Hepatocyte (in vitro differentiated cells): ENCODE data around the gene HERC2. TPM values are rescaled to one million over a fixed set of nuclear protein-coding genes. Genes with fewer than 3 reads are reported as not detected.
"Not testable (repeated sequence)": the region's sequence is repeated elsewhere in the genome, so short reads cannot be mapped to it uniquely, and the experiment has no call there.

Source experiments
- DNase-seq: peaks from one replicate; pipeline ENCODE4 v3.0.0-alpha.2; 2016; ENCODE audit warnings: low spot score
- H2AFZ ChIP-seq: fragments of 200-600 bp; sonication (generic); 2 replicates; pipeline ENCODE4 v1.6.0; 2016; ENCODE audit warnings: antibody characterized with exemption, mild to moderate bottlenecking
- H3K27ac ChIP-seq: fragments of 200-600 bp; sonication (generic); 2 replicates; pipeline ENCODE4 v1.5.1; 2016; ENCODE audit warnings: mild to moderate bottlenecking
- H3K27me3 ChIP-seq: fragments of 200-600 bp; sonication (generic); 2 replicates; pipeline ENCODE4 v1.6.1; 2016
- H3K36me3 ChIP-seq: fragments of 200-600 bp; sonication (generic); replicated peaks from 2 replicates; pipeline ENCODE4 v1.5.1; 2016; ENCODE audit warnings: low read depth; ENCODE audit not compliant: insufficient read depth
- H3K4me1 ChIP-seq: fragments of 200-600 bp; sonication (generic); 2 replicates; pipeline ENCODE4 v1.5.1; 2016; ENCODE audit warnings: mild to moderate bottlenecking, moderate library complexity; ENCODE audit not compliant: insufficient read depth
- H3K4me2 ChIP-seq: fragments of 200-600 bp; sonication (generic); 2 replicates; pipeline ENCODE4 v1.6.0; 2016
- H3K4me3 ChIP-seq: fragments of 200-600 bp; sonication (generic); 2 replicates; pipeline ENCODE4 v1.5.1; 2016; ENCODE audit warnings: mild to moderate bottlenecking
- H3K79me2 ChIP-seq: fragments of 200-600 bp; sonication (generic); 2 replicates; pipeline ENCODE4 v1.6.0; 2017; ENCODE audit warnings: mild to moderate bottlenecking
- H3K9me2 ChIP-seq: fragments of 200-600 bp; sonication (generic); replicated peaks from 2 replicates; pipeline ENCODE4 v1.6.0; 2017; ENCODE audit warnings: mild to moderate bottlenecking; ENCODE audit not compliant: insufficient read depth
- H3K9me3 ChIP-seq: fragments of 200-600 bp; sonication (generic); 2 replicates; pipeline ENCODE4 v1.5.1; 2016; ENCODE audit warnings: low read depth, mild to moderate bottlenecking
- H4K20me1 ChIP-seq: fragments of 200-600 bp; sonication (generic); 2 replicates; pipeline ENCODE4 v1.6.0; 2016; ENCODE audit warnings: mild to moderate bottlenecking; ENCODE audit not compliant: insufficient read depth, poor library complexity, severe bottlenecking
- WGBS: methylation state at CpG from one replicate; pipeline ENCODE4 v1.1.6; 2016; ENCODE audit warnings: low lambda C conversion rate; ENCODE audit errors: missing lambda C conversion rate; 5-methylcytosine and 5-hydroxymethylcytosine counted together
- polyA plus RNA-seq: library from polyadenylated mRNA; unstranded; fragments of >200 nt; fragmentation: Nextera tagmentation; extraction: Ambion mirVana; gene quantifications from 2 replicates; pipeline ENCODE4 v1.2.1, GENCODE V29; 2016
- total RNA-seq: library from RNA; depleted of rRNA; stranded (reverse); fragments of >200 nt; gene quantifications from 2 replicates; pipeline ENCODE4 v1.2.3, GENCODE V29; 2014

HERC2 gene
- total and polyA plus RNA-seq, 2 experiments from 2014 or later: 30.2 to 57.4 TPM

- not testable (repeated sequence) for H3K4me1 ChIP-seq, H3K4me2 ChIP-seq, H3K36me3 ChIP-seq, H3K9me2 ChIP-seq, H3K4me3 ChIP-seq, H2AFZ ChIP-seq, H4K20me1 ChIP-seq, H3K9me3 ChIP-seq, H3K27me3 ChIP-seq, DNase-seq, H3K27ac ChIP-seq
- peaks cover 23% of the 10 kb centered on the region for H3K79me2 ChIP-seq
- 90% methylated on average over 10 of the region's 11 CpGs for WGBS
These were observed 11.5 kb downstream of the HERC2 start for GRCh38 chr15:28310454-28310853.

- H4K20me1 ChIP-seq, H3K27ac ChIP-seq, H3K36me3 ChIP-seq, H3K9me3 ChIP-seq, H3K27me3 ChIP-seq, H3K4me1 ChIP-seq, H2AFZ ChIP-seq, H3K4me3 ChIP-seq, H3K4me2 ChIP-seq, DNase-seq, H3K9me2 ChIP-seq: not testable (repeated sequence)
- WGBS: 100% methylated on average over 5 of the region's 5 CpGs
- H3K79me2 ChIP-seq: peaks cover 10% of the 10 kb centered on the region
These were observed 13.3 kb downstream of the HERC2 start for GRCh38 chr15:28308718-28309117.

- H3K27ac ChIP-seq, DNase-seq, H3K9me2 ChIP-seq, H3K27me3 ChIP-seq, H3K4me2 ChIP-seq, H2AFZ ChIP-seq, H3K79me2 ChIP-seq, H3K36me3 ChIP-seq, H3K4me1 ChIP-seq, H3K4me3 ChIP-seq, H4K20me1 ChIP-seq, H3K9me3 ChIP-seq: not testable (repeated sequence)
- 87% methylated on average over 2 of the region's 2 CpGs for WGBS
These were observed 16.3 kb downstream of the HERC2 start for GRCh38 chr15:28305700-28306099.

- H3K9me3 ChIP-seq, H4K20me1 ChIP-seq, H3K36me3 ChIP-seq, H3K79me2 ChIP-seq, DNase-seq, H3K4me1 ChIP-seq, H2AFZ ChIP-seq, H3K9me2 ChIP-seq, H3K4me2 ChIP-seq, H3K27ac ChIP-seq, H3K27me3 ChIP-seq, H3K4me3 ChIP-seq: not testable (repeated sequence)
- 83% methylated on average over 3 of the region's 3 CpGs for WGBS
These were observed 24.5 kb downstream of the HERC2 start for GRCh38 chr15:28297434-28297833.

- not testable (repeated sequence) for H3K4me3 ChIP-seq, H3K4me2 ChIP-seq, H3K79me2 ChIP-seq, H3K9me2 ChIP-seq, H3K27ac ChIP-seq, H3K9me3 ChIP-seq, H3K4me1 ChIP-seq, H3K27me3 ChIP-seq, H2AFZ ChIP-seq, H4K20me1 ChIP-seq, DNase-seq, H3K36me3 ChIP-seq
- 89% methylated on average over 4 of the region's 4 CpGs for WGBS
These were observed 25.2 kb downstream of the HERC2 start for GRCh38 chr15:28296814-28297213.

GRCh38 chr15:28295009-28295563, 26.9 kb downstream of the HERC2 start:
- WGBS: 71% methylated on average over 3 of the region's 3 CpGs
- not testable (repeated sequence) for H4K20me1 ChIP-seq, H3K9me3 ChIP-seq, H3K27me3 ChIP-seq, H3K36me3 ChIP-seq, DNase-seq, H3K4me1 ChIP-seq, H3K4me3 ChIP-seq, H3K4me2 ChIP-seq, H3K27ac ChIP-seq, H2AFZ ChIP-seq, H3K9me2 ChIP-seq
- H3K79me2 ChIP-seq: peaks cover 12% of the 10 kb centered on the region

GRCh38 chr15:28294560-28294959, 27.4 kb downstream of the HERC2 start:
- H3K9me2 ChIP-seq, H3K36me3 ChIP-seq, DNase-seq, H3K27me3 ChIP-seq, H2AFZ ChIP-seq, H3K4me2 ChIP-seq, H4K20me1 ChIP-seq, H3K4me3 ChIP-seq, H3K9me3 ChIP-seq, H3K27ac ChIP-seq, H3K4me1 ChIP-seq: not testable (repeated sequence)
- H3K79me2 ChIP-seq: peaks cover 12% of the 10 kb centered on the region
- 37% methylated on average over 5 of the region's 10 CpGs for WGBS
